GM10248 (cell line): ENCODE data around the gene ZRANB1.

ENCODE experiments used
- CTCF ChIA-PET: fragments of 300-600 bp; sonication (Branson Sonifier 250); formaldehyde crosslinking; extraction: SDS; loops from one replicate; lab custom pipeline; 2021; ENCODE audit warnings: antibody characterized with exemption; lab: Yijun Ruan, JAX
- POLR2A ChIA-PET: fragments of 350-650 bp; sonication (Branson Sonifier 250); formaldehyde crosslinking; extraction: SDS; loops from one replicate; lab custom pipeline; 2020; ENCODE audit warnings: antibody characterized with exemption; lab: Yijun Ruan, JAX
- DNase-seq: peaks from one replicate; pipeline ENCODE4 v3.0.0; 2012; ENCODE audit errors: extremely low spot score
- CTCF ChIP-seq: IDR thresholded peaks from 2 replicates; pipeline ENCODE4 v1.5.1; 2012; ENCODE audit warnings: mild to moderate bottlenecking, low read depth; ENCODE audit errors: extremely low read depth, missing control alignments, control extremely low read depth

Gene ZRANB1

GRCh38 chr10:125004571-125005311, 62.8 kb downstream of the ZRANB1 start:
- no peak for DNase-seq
- TF ChIP-seq CTCF, result no peak
- ChIA-PET POLR2A (no interaction called here), CTCF (no interaction called here)

- no peak for DNase-seq
- POLR2A ChIA-PET, result no interaction called here
- TF ChIP-seq CTCF, result no peak
- CTCF ChIA-PET, result interaction anchor here (2.2 kb wide), 1 partner anchor 12 kb away, joined by 4 read pairs; no protein-coding TSS in a partner anchor
Observed at GRCh38 chr10:125005312-125006187, 63.6 kb downstream of the ZRANB1 start.

- TF ChIP-seq CTCF, result no peak
- CTCF ChIA-PET, result interaction anchor here (2.2 kb wide), 1 partner anchor 11 kb away, joined by 4 read pairs; no protein-coding TSS in a partner anchor
- POLR2A ChIA-PET, result no interaction called here
- no peak for DNase-seq
Observed at GRCh38 chr10:125006188-125006680, 64.3 kb downstream of the ZRANB1 start.

- DNase-seq, result no peak
- ChIA-PET CTCF (interaction anchor here (2.2 kb wide), 1 partner anchor 10 kb away, joined by 4 read pairs; no protein-coding TSS in a partner anchor), POLR2A (no interaction called here)
- TF ChIP-seq CTCF, result no peak
Observed at GRCh38 chr10:125006921-125007426, 65.1 kb downstream of the ZRANB1 start.

- no peak for TF ChIP-seq CTCF
- POLR2A ChIA-PET, result no interaction called here
- CTCF ChIA-PET, result interaction anchor here (2.2 kb wide), 1 partner anchor 10 kb away, joined by 4 read pairs; no protein-coding TSS in a partner anchor
- DNase-seq, result no peak
Observed at GRCh38 chr10:125007436-125007835, 65.5 kb downstream of the ZRANB1 start.

GRCh38 chr10:125008689-125009638, 67.0 kb downstream of the ZRANB1 start:
- no peak for TF ChIP-seq CTCF
- POLR2A ChIA-PET, result no interaction called here
- CTCF ChIA-PET, result interaction anchor here (0.9 to 1.6 kb wide), 3 partner anchors 12 to 47 kb away, joined by 3 read pairs; no protein-coding TSS in a partner anchor

More at GRCh38 chr10:125008689-125009638, 67.0 kb downstream of the ZRANB1 start:
- DNase-seq, result no peak
